ENCODE measurements around the gene RMI2.

RMI2 gene

GRCh38 chr16:11345040-11345862, at the start of gene RMI2:
RMI2 (plus strand) TSS chr16:11345459; CDS start chr16:11345472, 13 bp downstream.
- Histone ChIP-seq H3K4me3 (peak within 1 kb of the TSS; percentile 48 to 62), H3K36me3 (no peaks in the 10 kb centered on the region), H3K27me3 (no peaks in the 10 kb centered on the region), H3K9me3 (no peaks in the 10 kb centered on the region), H3K27ac (no peak within 1 kb of the TSS), H3K4me1 (peaks cover 3 to 24% (median 13%) of the 10 kb centered on the region in 4 donors)
- intact Hi-C loops (cut with DNase I; ENCODE audit: low total_unique reads) = loop anchor here (10.0 kb wide), 2 partner anchors 210 to 370 kb away; no protein-coding TSS in a partner anchor
- TF ChIP-seq CTCF (IDR thresholded peaks at IDR 0.05) = peak in 1 of 2 experiments; percentile 24
- DNase-seq = peak; percentile 94 to 97

GRCh38 chr16:11295672-11296071, 49.6 kb upstream of the RMI2 start:
- Histone ChIP-seq H3K27ac (no peak overlapping the region), H3K36me3 (no peaks in the 10 kb centered on the region), H3K9me3 (no peaks in the 10 kb centered on the region), H3K4me1 (peaks cover 0 to 17% (median 10%) of the 10 kb centered on the region in 4 donors), H3K4me3 (no peak overlapping the region), H3K27me3 (no peaks in the 10 kb centered on the region)
- DNase-seq = no peak
- intact Hi-C loops (cut with DNase I; ENCODE audit: low total_unique reads) = no loop called here
- no peak for TF ChIP-seq CTCF (IDR thresholded peaks at IDR 0.05)

- intact Hi-C loops (cut with DNase I; ENCODE audit: low total_unique reads) = no loop called here
- Histone ChIP-seq H3K27me3 (no peaks in the 10 kb centered on the region), H3K4me1 (peaks cover 0 to 17% (median 10%) of the 10 kb centered on the region in 4 donors), H3K9me3 (no peaks in the 10 kb centered on the region), H3K36me3 (no peaks in the 10 kb centered on the region), H3K4me3 (no peak overlapping the region), H3K27ac (no peak overlapping the region)
- no peak for TF ChIP-seq CTCF (IDR thresholded peaks at IDR 0.05)
- DNase-seq = no peak
Measured at GRCh38 chr16:11296351-11296705, 48.9 kb upstream of the RMI2 start.

GRCh38 chr16:11296706-11297491, 48.4 kb upstream of the RMI2 start:
- TF ChIP-seq CTCF (IDR thresholded peaks at IDR 0.05) = no peak
- no peak overlapping the region for H3K27ac ChIP-seq
- no peak for DNase-seq
- H3K4me3 ChIP-seq = peak overlapping the region in 1 of 2 donors; percentile 35
- H3K4me1 ChIP-seq = peaks cover 0 to 17% (median 10%) of the 10 kb centered on the region in 4 donors
- intact Hi-C loops (cut with DNase I; ENCODE audit: low total_unique reads) = no loop called here
- H3K27me3 ChIP-seq = no peaks in the 10 kb centered on the region
- no peaks in the 10 kb centered on the region for H3K36me3 ChIP-seq
- no peaks in the 10 kb centered on the region for H3K9me3 ChIP-seq

- peak; percentile 68 to 92 for DNase-seq
- H3K9me3 ChIP-seq = no peaks in the 10 kb centered on the region
- no peak overlapping the region for H3K27ac ChIP-seq
- H3K36me3 ChIP-seq = no peaks in the 10 kb centered on the region
- peak overlapping the region; percentile 14 to 35 for H3K4me3 ChIP-seq
- peaks cover 0 to 17% (median 10%) of the 10 kb centered on the region in 4 donors for H3K4me1 ChIP-seq
- intact Hi-C loops (cut with DNase I; ENCODE audit: low total_unique reads) = no loop called here
- no peaks in the 10 kb centered on the region for H3K27me3 ChIP-seq
- TF ChIP-seq CTCF (IDR thresholded peaks at IDR 0.05) = peak; percentile 37 to 43
Measured at GRCh38 chr16:11297492-11298142, 47.6 kb upstream of the RMI2 start.

All from tibial artery (tissue), 4 donors.